PC-9 (cell line): ENCODE data around the gene OR2AG2.

Source experiments
- EZH2 ChIP-seq: fragments of 200-600 bp; sonication (generic); IDR thresholded peaks from 2 replicates; pipeline ENCODE4 v1.8.0; 2017; ENCODE audit warnings: antibody characterized with exemption, low read depth
- TF ChIP-seq, protein P1 (sequence below): fragments of 200-600 bp; sonication (generic); conservative IDR thresholded peaks from 2 replicates; pipeline ENCODE4 v1.6.1; 2017; ENCODE audit warnings: mixed run types, antibody characterized with exemption, mild to moderate bottlenecking, moderate library complexity

DNA sequence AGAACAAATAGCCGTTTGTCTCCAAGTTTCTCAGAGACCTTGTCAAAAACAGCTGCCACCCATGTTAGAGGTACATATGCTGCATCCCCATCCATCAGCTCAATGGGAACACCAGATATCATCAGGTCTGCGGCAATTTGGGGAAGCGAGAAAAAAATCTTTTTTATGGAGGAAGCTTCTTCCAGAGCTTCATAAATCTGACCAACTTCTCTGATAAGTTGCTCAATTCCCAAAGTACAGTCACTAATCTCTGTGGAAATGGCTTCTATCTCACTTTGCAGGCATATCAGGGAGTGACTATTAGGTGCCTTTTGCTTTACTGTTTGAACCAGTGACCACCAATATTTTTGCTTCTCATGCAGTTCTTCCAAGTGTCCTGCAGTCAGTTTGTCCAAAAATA lies 54.4 kb downstream of the OR2AG2 start:
- TF ChIP-seq, protein P1, sequence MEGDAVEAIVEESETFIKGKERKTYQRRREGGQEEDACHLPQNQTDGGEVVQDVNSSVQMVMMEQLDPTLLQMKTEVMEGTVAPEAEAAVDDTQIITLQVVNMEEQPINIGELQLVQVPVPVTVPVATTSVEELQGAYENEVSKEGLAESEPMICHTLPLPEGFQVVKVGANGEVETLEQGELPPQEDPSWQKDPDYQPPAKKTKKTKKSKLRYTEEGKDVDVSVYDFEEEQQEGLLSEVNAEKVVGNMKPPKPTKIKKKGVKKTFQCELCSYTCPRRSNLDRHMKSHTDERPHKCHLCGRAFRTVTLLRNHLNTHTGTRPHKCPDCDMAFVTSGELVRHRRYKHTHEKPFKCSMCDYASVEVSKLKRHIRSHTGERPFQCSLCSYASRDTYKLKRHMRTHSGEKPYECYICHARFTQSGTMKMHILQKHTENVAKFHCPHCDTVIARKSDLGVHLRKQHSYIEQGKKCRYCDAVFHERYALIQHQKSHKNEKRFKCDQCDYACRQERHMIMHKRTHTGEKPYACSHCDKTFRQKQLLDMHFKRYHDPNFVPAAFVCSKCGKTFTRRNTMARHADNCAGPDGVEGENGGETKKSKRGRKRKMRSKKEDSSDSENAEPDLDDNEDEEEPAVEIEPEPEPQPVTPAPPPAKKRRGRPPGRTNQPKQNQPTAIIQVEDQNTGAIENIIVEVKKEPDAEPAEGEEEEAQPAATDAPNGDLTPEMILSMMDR: no peak
- no peak for TF ChIP-seq EZH2
